HK-2 (cell line): ENCODE data around the gene SHC3.
A peak's percentile ranks its signal among the peaks of the same experiment; 100 is the strongest.

Experiments
- DNase-seq: peaks from one replicate; pipeline ENCODE4 v3.0.0-alpha.2; 2018; ENCODE audit not compliant: unreplicated experiment

Gene SHC3

GRCh38 chr9:89154651-89155336, 23.8 kb downstream of the SHC3 start:
- no peak for DNase-seq

- no peak for DNase-seq
These were observed 24.4 kb downstream of the SHC3 start for GRCh38 chr9:89154218-89154617.

GRCh38 chr9:89153232-89154017, 25.2 kb downstream of the SHC3 start:
- peak; percentile 63 for DNase-seq

- peak; percentile 36 for DNase-seq
These were observed 28.9 kb downstream of the SHC3 start for GRCh38 chr9:89149726-89150125.

GRCh38 chr9:89145097-89145496, 33.5 kb downstream of the SHC3 start:
- no peak for DNase-seq

GRCh38 chr9:89144238-89144637, 34.4 kb downstream of the SHC3 start:
- DNase-seq = no peak

GRCh38 chr9:89143266-89143665, 35.4 kb downstream of the SHC3 start:
- DNase-seq = no peak

- no peak for DNase-seq
These were observed 39.2 kb downstream of the SHC3 start for GRCh38 chr9:89139455-89139854.

- no peak for DNase-seq
These were observed 39.9 kb downstream of the SHC3 start for GRCh38 chr9:89138463-89139390.

- peak; percentile 56 for DNase-seq
These were observed 40.8 kb downstream of the SHC3 start for GRCh38 chr9:89137542-89138462.

GRCh38 chr9:89135591-89136166, 42.9 kb downstream of the SHC3 start:
- DNase-seq = no peak

GRCh38 chr9:89134709-89135108, 43.9 kb downstream of the SHC3 start:
- DNase-seq = no peak

- no peak for DNase-seq
These were observed 55.7 kb downstream of the SHC3 start for GRCh38 chr9:89122949-89123348.

GRCh38 chr9:89120704-89121103, 57.9 kb downstream of the SHC3 start:
- no peak for DNase-seq

GRCh38 chr9:89116805-89117192, 61.8 kb downstream of the SHC3 start:
- no peak for DNase-seq

GRCh38 chr9:89116064-89116804, 62.4 kb downstream of the SHC3 start:
- no peak for DNase-seq

GRCh38 chr9:89115426-89115825, 63.2 kb downstream of the SHC3 start:
- no peak for DNase-seq

GRCh38 chr9:89114741-89115140, 63.9 kb downstream of the SHC3 start:
- DNase-seq = no peak

- no peak for DNase-seq
These were observed 64.8 kb downstream of the SHC3 start for GRCh38 chr9:89113851-89114250.

- no peak for DNase-seq
These were observed 66.4 kb downstream of the SHC3 start for GRCh38 chr9:89112243-89112642.
